Esophagus squamous epithelium (tissue), 4 donors: ENCODE data around the gene DIDO1.

ENCODE experiments used
- POLR2A ChIP-seq, 4 donors: fragments of 450-650 bp; IDR thresholded peaks; one replicate each; pipeline ENCODE4 v1.6.1; 2017; ENCODE audit warnings: antibody characterized with exemption in 4 of 4, mild to moderate bottlenecking in 4 of 4, moderate library complexity in 3 of 4
- TF ChIP-seq, protein P1 (sequence below), 6 experiments: fragments of 450-650 bp in 4 of 6; fragments of 200-600 bp in 2 of 6; sonication (generic) in 2 of 6; IDR thresholded peaks; one replicate each; pipeline ENCODE4 v1.5.1; 2016 to 2019; ENCODE audit warnings: antibody characterized with exemption in 6 of 6, mild to moderate bottlenecking in 4 of 6, moderate library complexity in 4 of 6

DNA sequence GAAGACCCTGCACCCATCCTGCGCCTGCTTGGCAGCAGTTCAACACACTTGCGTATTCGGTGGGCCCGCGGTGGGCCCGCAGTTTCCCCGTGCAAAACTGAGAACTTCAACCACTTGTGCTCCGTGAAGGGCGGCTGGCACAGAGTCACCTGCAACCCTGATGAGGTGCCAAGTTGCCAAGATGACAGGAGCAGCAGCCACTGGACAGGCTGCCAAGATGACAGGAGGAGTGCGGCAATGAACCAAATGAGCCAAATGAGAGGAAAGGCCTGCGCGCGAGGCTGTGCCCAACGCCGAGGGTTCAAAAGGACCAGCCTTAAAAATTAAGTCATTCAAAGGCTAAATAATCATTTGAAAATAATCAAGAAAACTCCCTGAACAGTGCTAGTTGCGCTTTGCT, 20.1 kb downstream of the DIDO1 start:
- TF ChIP-seq POLR2A (IDR thresholded peaks at IDR 0.05): no peak
- TF ChIP-seq, protein P1, sequence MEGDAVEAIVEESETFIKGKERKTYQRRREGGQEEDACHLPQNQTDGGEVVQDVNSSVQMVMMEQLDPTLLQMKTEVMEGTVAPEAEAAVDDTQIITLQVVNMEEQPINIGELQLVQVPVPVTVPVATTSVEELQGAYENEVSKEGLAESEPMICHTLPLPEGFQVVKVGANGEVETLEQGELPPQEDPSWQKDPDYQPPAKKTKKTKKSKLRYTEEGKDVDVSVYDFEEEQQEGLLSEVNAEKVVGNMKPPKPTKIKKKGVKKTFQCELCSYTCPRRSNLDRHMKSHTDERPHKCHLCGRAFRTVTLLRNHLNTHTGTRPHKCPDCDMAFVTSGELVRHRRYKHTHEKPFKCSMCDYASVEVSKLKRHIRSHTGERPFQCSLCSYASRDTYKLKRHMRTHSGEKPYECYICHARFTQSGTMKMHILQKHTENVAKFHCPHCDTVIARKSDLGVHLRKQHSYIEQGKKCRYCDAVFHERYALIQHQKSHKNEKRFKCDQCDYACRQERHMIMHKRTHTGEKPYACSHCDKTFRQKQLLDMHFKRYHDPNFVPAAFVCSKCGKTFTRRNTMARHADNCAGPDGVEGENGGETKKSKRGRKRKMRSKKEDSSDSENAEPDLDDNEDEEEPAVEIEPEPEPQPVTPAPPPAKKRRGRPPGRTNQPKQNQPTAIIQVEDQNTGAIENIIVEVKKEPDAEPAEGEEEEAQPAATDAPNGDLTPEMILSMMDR (IDR thresholded peaks at IDR 0.05): no peak
